ENCODE measurements around the gene PBX1.

DNA sequence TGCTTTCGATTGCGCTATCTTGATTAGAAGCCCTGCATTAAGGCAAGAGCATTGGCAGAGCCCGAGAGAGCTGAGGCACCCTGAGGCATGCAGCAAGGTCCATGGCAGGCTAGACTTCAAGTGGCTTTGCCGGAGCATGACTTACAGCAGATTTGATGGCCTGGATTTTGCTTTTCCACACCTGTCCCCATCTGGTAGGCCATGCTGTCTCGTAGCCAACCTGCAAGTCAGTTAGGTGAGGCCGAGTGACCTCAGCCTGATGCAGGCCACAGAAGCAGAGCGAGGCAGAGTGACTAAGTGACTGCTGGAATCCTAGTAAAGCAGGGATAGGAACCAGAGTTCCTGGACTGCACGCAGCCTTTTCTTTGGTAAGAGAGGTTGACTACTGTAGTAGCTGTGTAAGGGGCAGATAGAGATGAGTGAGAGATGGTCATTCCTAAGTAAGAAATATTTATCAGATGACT is 148.9 kb downstream of the PBX1 start:
- TF ChIP-seq, protein P1, sequence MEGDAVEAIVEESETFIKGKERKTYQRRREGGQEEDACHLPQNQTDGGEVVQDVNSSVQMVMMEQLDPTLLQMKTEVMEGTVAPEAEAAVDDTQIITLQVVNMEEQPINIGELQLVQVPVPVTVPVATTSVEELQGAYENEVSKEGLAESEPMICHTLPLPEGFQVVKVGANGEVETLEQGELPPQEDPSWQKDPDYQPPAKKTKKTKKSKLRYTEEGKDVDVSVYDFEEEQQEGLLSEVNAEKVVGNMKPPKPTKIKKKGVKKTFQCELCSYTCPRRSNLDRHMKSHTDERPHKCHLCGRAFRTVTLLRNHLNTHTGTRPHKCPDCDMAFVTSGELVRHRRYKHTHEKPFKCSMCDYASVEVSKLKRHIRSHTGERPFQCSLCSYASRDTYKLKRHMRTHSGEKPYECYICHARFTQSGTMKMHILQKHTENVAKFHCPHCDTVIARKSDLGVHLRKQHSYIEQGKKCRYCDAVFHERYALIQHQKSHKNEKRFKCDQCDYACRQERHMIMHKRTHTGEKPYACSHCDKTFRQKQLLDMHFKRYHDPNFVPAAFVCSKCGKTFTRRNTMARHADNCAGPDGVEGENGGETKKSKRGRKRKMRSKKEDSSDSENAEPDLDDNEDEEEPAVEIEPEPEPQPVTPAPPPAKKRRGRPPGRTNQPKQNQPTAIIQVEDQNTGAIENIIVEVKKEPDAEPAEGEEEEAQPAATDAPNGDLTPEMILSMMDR (IDR thresholded peaks at IDR 0.05): no peak
- TF ChIP-seq POLR2AphosphoS5 (IDR thresholded peaks at IDR 0.05): no peak
- TF ChIP-seq EP300 (IDR thresholded peaks at IDR 0.05): no peak
